ENCODE data around the gene SCAF11.

Gene SCAF11

DNA sequence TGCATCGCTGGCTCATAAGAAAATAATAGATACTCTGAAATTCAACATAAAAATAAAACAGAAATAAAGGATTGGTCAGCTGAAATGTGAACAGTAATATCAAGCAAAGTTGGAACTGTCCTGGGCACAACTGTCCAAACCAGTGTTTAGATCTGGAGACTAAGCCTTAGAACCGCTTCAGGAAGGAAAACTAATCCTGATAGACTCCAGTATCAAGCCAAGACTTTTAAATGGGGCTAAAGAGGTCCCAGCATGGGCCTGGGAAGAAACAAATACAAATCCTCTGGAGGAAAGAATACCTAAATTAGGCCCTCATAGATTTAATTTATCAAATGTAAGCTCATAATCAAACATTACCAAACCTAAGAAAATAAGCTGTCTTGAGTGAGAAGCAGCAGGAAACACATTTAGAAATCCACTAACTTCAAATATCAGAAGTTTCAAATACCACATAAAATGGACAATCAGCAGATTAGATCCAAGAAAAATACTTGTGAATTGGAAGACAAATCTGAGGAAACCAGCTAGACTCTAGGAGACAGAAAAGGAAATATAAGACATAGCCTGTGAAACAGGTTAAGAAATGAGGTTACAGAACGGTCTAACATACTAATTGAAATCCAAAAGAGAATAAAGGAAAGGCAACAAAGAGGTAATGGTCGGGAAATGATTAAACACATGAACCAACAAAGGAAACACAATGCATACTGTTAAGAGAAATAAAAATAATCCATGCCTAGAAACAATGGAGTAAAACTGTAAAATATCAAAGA is 27.6 kb downstream of the SCAF11 start:
- TF ChIP-seq, protein P1, sequence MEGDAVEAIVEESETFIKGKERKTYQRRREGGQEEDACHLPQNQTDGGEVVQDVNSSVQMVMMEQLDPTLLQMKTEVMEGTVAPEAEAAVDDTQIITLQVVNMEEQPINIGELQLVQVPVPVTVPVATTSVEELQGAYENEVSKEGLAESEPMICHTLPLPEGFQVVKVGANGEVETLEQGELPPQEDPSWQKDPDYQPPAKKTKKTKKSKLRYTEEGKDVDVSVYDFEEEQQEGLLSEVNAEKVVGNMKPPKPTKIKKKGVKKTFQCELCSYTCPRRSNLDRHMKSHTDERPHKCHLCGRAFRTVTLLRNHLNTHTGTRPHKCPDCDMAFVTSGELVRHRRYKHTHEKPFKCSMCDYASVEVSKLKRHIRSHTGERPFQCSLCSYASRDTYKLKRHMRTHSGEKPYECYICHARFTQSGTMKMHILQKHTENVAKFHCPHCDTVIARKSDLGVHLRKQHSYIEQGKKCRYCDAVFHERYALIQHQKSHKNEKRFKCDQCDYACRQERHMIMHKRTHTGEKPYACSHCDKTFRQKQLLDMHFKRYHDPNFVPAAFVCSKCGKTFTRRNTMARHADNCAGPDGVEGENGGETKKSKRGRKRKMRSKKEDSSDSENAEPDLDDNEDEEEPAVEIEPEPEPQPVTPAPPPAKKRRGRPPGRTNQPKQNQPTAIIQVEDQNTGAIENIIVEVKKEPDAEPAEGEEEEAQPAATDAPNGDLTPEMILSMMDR (IDR thresholded peaks at IDR 0.05; ENCODE audit: low read depth, low read length, missing control alignments), result no peak
- H3K36me3 ChIP-seq (replicated peaks), result no peaks in the 10 kb centered on the region
- no peaks in the 10 kb centered on the region for H3K27me3 ChIP-seq (replicated peaks)
- H3K4me3 ChIP-seq (ENCODE audit: low read depth, low read length), result no peak overlapping the region
- in situ Hi-C loops (cut with HindIII; ENCODE audit: low pct_ligation_motif_present, low sequenced_read_pairs), result no loop called here
- DNase-seq, result no peak
- no peak overlapping the region for H3K27ac ChIP-seq

DNA sequence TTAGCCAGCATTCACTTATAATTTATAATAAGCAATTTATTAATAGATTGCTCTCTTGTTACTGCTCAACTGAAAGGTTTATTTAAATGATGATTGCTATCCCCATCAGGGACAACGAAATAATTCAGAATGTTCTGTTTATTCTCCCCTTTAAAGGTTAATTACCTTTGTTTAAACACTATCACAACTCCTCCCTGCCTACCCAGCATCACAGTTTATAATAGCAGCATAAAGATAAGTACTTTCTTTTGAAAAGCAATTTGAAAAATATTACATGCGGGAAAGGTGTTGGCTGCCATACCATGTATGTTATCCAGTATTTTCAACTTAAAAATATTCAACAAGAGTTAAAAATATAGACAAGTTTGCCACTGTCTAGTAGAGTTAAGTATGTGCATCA is 30.6 kb downstream of the SCAF11 start:
- in situ Hi-C loops (cut with HindIII; ENCODE audit: low pct_ligation_motif_present, low sequenced_read_pairs), result no loop called here
- Histone ChIP-seq H3K27me3 (replicated peaks) (no peaks in the 10 kb centered on the region), H3K27ac (no peak overlapping the region), H3K36me3 (replicated peaks) (no peaks in the 10 kb centered on the region), H3K4me3 (ENCODE audit: low read depth, low read length) (no peak overlapping the region)
- TF ChIP-seq, protein P1 (IDR thresholded peaks at IDR 0.05; ENCODE audit: low read depth, low read length, missing control alignments), result no peak
- DNase-seq, result no peak

GRCh38 chr12:45959025-45959424 is 31.3 kb downstream of the SCAF11 start:
- Histone ChIP-seq H3K27me3 (replicated peaks) (no peaks in the 10 kb centered on the region), H3K36me3 (replicated peaks) (no peaks in the 10 kb centered on the region), H3K27ac (no peak overlapping the region), H3K4me3 (ENCODE audit: low read depth, low read length) (no peak overlapping the region)
- TF ChIP-seq, protein P1 (IDR thresholded peaks at IDR 0.05; ENCODE audit: low read depth, low read length, missing control alignments), result no peak
- DNase-seq, result no peak
- in situ Hi-C loops (cut with HindIII; ENCODE audit: low pct_ligation_motif_present, low sequenced_read_pairs), result no loop called here

DNA sequence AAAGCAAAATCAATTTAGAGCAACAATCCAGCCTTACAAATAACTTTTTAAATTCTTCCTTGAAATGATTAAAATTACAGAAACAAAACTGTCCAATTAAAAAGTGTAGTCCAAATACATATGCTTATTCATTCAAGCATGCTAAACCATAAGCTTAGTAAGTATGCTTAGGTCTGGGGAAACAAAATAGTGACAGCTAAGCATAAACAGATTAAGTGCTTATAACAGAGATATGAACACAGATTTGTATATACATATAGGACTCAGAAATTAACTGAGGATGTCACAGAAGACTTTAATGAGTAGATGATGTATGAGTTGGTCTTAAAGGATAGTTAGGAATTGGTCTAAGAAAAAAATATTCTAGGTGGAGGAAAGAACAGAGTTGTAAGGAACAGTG is 41.8 kb downstream of the SCAF11 start:
- H3K27me3 ChIP-seq (replicated peaks), result no peaks in the 10 kb centered on the region
- in situ Hi-C loops (cut with HindIII; ENCODE audit: low pct_ligation_motif_present, low sequenced_read_pairs), result no loop called here

GRCh38 chr12:45946435-45946834 is 43.9 kb downstream of the SCAF11 start:
- Histone ChIP-seq H3K36me3 (replicated peaks) (no peaks in the 10 kb centered on the region), H3K4me3 (ENCODE audit: low read depth, low read length) (no peak overlapping the region), H3K27me3 (replicated peaks) (no peaks in the 10 kb centered on the region), H3K27ac (no peak overlapping the region)
- in situ Hi-C loops (cut with HindIII; ENCODE audit: low pct_ligation_motif_present, low sequenced_read_pairs), result no loop called here
- DNase-seq, result no peak
- TF ChIP-seq, protein P1 (IDR thresholded peaks at IDR 0.05; ENCODE audit: low read depth, low read length, missing control alignments), result no peak

More for the DNA sequence above, 41.8 kb downstream of the SCAF11 start:
- Histone ChIP-seq H3K4me3 (ENCODE audit: low read depth, low read length) (no peak overlapping the region), H3K36me3 (replicated peaks) (no peaks in the 10 kb centered on the region), H3K27ac (no peak overlapping the region)
- DNase-seq, result no peak
- TF ChIP-seq, protein P1 (IDR thresholded peaks at IDR 0.05; ENCODE audit: low read depth, low read length, missing control alignments), result no peak

DNA sequence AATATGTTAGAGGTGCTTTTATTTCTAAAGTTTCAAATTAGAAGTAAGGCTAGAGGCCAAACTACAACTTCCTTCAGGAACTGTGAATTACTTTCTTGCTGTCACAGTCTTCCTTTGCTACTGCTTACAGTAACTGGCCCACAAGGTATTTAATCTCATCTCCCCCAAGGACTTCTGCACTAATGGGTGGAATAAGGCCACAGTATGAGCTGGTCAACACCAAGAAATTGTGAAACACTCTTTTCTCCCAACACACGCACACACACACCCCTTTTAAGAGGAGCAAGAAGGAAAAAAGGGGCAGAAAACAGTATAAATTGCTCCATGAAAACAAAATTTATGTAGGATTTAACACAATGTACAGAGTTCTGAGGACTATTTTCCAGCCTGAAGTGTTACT is 45.6 kb downstream of the SCAF11 start:
- Histone ChIP-seq H3K27me3 (replicated peaks) (no peaks in the 10 kb centered on the region), H3K4me3 (ENCODE audit: low read depth, low read length) (no peak overlapping the region), H3K27ac (no peak overlapping the region), H3K36me3 (replicated peaks) (no peaks in the 10 kb centered on the region)
- no peak for DNase-seq
- TF ChIP-seq, protein P1 (IDR thresholded peaks at IDR 0.05; ENCODE audit: low read depth, low read length, missing control alignments), result no peak
- in situ Hi-C loops (cut with HindIII; ENCODE audit: low pct_ligation_motif_present, low sequenced_read_pairs), result no loop called here
